ENCODE measurements around the gene OR2Z1. TPM values are rescaled to one million over a fixed set of nuclear protein-coding genes. Genes with fewer than 3 reads are reported as not detected.
"Not testable (repeated sequence)": the region's sequence is repeated elsewhere in the genome, so short reads cannot be mapped to it uniquely, and the experiment has no call there.

The OR2Z1 gene
- polyA plus RNA-seq, 1 experiment, result not detected

DNA sequence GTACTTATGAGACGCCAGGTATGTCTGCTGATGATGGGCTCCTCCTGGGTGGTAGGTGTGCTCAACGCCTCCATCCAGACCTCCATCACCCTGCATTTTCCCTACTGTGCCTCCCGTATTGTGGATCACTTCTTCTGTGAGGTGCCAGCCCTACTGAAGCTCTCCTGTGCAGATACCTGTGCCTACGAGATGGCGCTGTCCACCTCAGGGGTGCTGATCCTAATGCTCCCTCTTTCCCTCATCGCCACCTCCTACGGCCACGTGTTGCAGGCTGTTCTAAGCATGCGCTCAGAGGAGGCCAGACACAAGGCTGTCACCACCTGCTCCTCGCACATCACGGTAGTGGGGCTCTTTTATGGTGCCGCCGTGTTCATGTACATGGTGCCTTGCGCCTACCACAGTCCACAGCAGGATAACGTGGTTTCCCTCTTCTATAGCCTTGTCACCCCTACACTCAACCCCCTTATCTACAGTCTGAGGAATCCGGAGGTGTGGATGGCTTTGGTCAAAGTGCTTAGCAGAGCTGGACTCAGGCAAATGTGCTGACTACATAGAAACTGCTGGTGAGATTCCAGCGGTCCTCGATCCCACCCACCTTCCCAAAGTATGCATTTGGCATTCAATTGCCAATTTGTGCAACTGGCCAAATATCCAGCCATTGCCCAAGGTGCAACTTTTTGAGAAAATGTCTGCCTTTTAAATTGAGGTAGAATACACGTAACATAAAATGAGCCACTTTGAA lies 10.2 kb downstream of the OR2Z1 start:
- no peak overlapping the region for H3K4me3 ChIP-seq (ENCODE audit: low read depth, low read length)
- ChIA-PET CTCF (no interaction called here), POLR2A (no interaction called here)
- no peak for TF ChIP-seq CTCF (IDR thresholded peaks at IDR 0.05; ENCODE audit: insufficient read depth, low read depth, low read length)
- H3K36me3 ChIP-seq (ENCODE audit: control insufficient read depth, insufficient read depth, low read length), result no peaks in the 10 kb centered on the region
- no peak for DNase-seq (ENCODE audit: low read depth)
- no peaks in the 10 kb centered on the region for H3K27me3 ChIP-seq (ENCODE audit: control insufficient read depth, insufficient read depth, low read length)

- POLR2A ChIA-PET, result no interaction called here
- TF ChIP-seq CTCF (IDR thresholded peaks at IDR 0.05; ENCODE audit: insufficient read depth, low read depth, low read length), result no peak
- CTCF ChIA-PET, result no interaction called here
Observed at GRCh38 chr19:8738377-8738776, 16.9 kb downstream of the OR2Z1 start.

DNA sequence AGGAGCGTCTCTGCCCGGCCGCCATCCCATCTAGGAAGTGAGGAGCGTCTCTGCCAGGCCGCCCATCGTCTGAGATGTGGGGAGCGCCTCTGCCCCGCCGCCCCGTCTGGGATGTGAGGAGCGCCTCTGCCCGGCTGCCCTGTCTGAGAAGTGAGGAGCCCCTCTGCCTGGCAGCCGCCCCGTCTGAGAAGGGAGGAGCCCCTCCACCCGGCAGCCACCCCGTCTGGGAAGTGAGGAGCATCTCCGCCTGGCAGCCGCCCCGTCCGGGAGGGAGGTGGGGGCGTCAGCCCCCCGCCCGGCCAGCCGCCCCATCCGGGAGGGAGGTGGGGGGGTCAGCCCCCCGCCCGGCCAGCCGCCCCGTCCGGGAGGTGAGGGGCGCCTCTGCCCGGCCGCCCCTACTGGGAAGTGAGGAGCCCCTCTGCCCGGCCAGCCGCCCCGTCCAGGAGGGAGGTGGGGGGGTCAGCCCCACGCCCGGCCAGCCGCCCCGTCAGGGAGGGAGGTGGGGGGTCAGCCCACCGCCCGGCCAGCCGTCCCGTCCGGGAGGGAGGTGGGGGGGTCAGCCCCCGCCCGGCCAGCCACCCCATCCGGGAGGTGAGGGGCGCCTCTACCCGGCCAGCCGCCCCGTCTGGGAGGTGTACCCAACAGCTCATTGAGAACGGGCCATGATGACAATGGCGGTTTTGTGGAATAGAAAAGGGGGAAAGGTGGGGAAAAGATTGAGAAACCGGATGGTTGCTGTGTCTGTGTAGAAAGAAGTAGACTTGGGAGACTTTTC lies 18.0 kb downstream of the OR2Z1 start:
- H3K36me3 ChIP-seq (ENCODE audit: control insufficient read depth, insufficient read depth, low read length); CTCF ChIA-PET; POLR2A ChIA-PET; H3K4me3 ChIP-seq (ENCODE audit: low read depth, low read length); H3K27me3 ChIP-seq (ENCODE audit: control insufficient read depth, insufficient read depth, low read length); DNase-seq (ENCODE audit: low read depth): not testable (repeated sequence)

More at GRCh38 chr19:8738377-8738776, 16.9 kb downstream of the OR2Z1 start:
- no peak for DNase-seq (ENCODE audit: low read depth)
- Histone ChIP-seq H3K36me3 (ENCODE audit: control insufficient read depth, insufficient read depth, low read length) (no peaks in the 10 kb centered on the region), H3K27me3 (ENCODE audit: control insufficient read depth, insufficient read depth, low read length) (no peaks in the 10 kb centered on the region), H3K4me3 (ENCODE audit: low read depth, low read length) (no peak overlapping the region)

- H3K36me3 ChIP-seq (ENCODE audit: control insufficient read depth, insufficient read depth, low read length); CTCF ChIA-PET; H3K4me3 ChIP-seq (ENCODE audit: low read depth, low read length); POLR2A ChIA-PET; H3K27me3 ChIP-seq (ENCODE audit: control insufficient read depth, insufficient read depth, low read length); DNase-seq (ENCODE audit: low read depth): not testable (repeated sequence)
Observed at GRCh38 chr19:8767257-8767656, 45.8 kb downstream of the OR2Z1 start.

- CTCF ChIA-PET; H3K36me3 ChIP-seq (ENCODE audit: control insufficient read depth, insufficient read depth, low read length); POLR2A ChIA-PET: not testable (repeated sequence)
Observed at GRCh38 chr19:8769265-8769664, 47.8 kb downstream of the OR2Z1 start.

DNA sequence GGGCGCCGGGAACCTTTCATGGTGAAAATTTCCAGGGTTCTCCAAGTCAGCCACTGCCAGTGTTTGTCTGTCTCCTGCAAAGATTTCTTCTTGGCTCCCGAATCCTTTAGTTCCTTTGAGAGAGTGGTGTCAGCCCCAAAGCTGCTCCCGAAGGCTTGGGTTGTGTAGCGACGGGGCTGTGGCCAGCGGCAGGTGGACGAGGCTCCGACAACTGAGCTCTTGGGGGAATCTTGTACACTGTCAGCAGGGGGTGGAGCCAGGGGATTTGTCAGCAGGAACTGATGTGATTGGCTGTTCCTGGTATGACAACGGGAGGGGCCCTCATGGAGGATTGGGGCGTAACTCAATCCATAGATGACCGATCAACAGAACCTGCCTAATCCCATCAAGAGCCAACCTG lies 52.2 kb downstream of the OR2Z1 start:
- H3K27me3 ChIP-seq (ENCODE audit: control insufficient read depth, insufficient read depth, low read length); H3K36me3 ChIP-seq (ENCODE audit: control insufficient read depth, insufficient read depth, low read length); CTCF ChIA-PET; DNase-seq (ENCODE audit: low read depth); H3K4me3 ChIP-seq (ENCODE audit: low read depth, low read length); POLR2A ChIA-PET: not testable (repeated sequence)

More at GRCh38 chr19:8769265-8769664, 47.8 kb downstream of the OR2Z1 start:
- not testable (repeated sequence) for H3K4me3 ChIP-seq (ENCODE audit: low read depth, low read length); DNase-seq (ENCODE audit: low read depth); H3K27me3 ChIP-seq (ENCODE audit: control insufficient read depth, insufficient read depth, low read length)

Small RNAs within 50 kb of the gene (small RNA-seq; reads per million reads assigned to genes)
- gene AC012616.1 (ENCODE audit: insufficient read length, low read depth, low replicate concordance), result not detected

Other genes with a start within 250 kb of the OR2Z1 start
- 0.04 TPM in 1 of 2 replicates, not detected in the other for gene PRAM1, start 219.0 kb upstream of the OR2Z1 start, polyA plus RNA-seq (2011; rRNA removed)
- 3.7 and 5.7 TPM in 2 replicates for gene ZNF414, start 207.5 kb upstream of the OR2Z1 start, polyA plus RNA-seq (2011; rRNA removed)
- gene MYO1F, start 144.2 kb upstream of the OR2Z1 start, polyA plus RNA-seq (2011; rRNA removed), result 0.29 and 0.33 TPM in 2 replicates
- 5.6 and 10.4 TPM in 2 replicates for gene ADAMTS10, start 110.9 kb upstream of the OR2Z1 start, polyA plus RNA-seq (2011; rRNA removed)
- gene NFILZ, start 91.0 kb upstream of the OR2Z1 start, polyA plus RNA-seq (2011; rRNA removed), result not detected in 2 replicates
- gene ACTL9, start 22.8 kb upstream of the OR2Z1 start, polyA plus RNA-seq (2011; rRNA removed), result not detected in 2 replicates
- gene ZNF558, start 110.7 kb downstream of the OR2Z1 start, polyA plus RNA-seq (2011; rRNA removed), result 16.9 and 17.5 TPM in 2 replicates
- not detected in 2 replicates for gene MBD3L1, start 110.7 kb downstream of the OR2Z1 start, polyA plus RNA-seq (2011; rRNA removed)